Caki2 (cell line): ENCODE data around the gene PAPSS2. TPM values are rescaled to one million over a fixed set of nuclear protein-coding genes. Genes with fewer than 3 reads are reported as not detected.
A peak's percentile ranks its signal among the peaks of the same experiment; 100 is the strongest.

Experiments
- DNase-seq: peaks from one replicate; pipeline ENCODE4 v3.0.0-alpha.2; 2015; ENCODE audit warnings: low read depth
- in situ Hi-C: cut with HindIII; loops from 2 replicates; pipeline ENCODE4 v1.10.0; 2016; ENCODE audit warnings: low sequenced_read_pairs, low pct_unique_long_range_greater_than_20kb, mixed read lengths
- total RNA-seq: library from RNA; depleted of rRNA; stranded (reverse); fragments of >200 nt; shearing (Covaris generic); gene quantifications from 2 replicates; pipeline ENCODE4 v1.2.3, GENCODE V29; 2014; ENCODE audit warnings: low replicate concordance

Gene PAPSS2
- total RNA-seq, 1 experiment from 2014 or later: 83.8 TPM

DNA sequence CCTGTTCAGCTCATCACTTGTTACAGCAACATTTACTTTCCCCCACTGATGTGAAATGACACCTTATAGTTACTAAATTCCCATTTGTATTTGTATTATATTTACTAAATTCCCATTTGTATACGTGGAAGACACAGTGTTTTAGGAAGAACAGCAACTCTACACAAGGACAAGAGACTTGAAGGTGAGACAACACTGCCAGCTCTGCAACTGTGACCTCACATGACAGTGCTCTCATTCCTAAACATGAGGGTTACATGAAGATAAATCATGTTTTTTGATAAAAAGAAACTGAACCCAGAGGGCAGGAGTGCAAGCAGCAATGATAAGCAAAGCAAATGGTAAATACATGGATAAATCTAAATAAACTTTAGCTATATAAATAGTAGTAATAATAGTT, 98.0 kb downstream of the PAPSS2 start:
- DNase-seq: no peak
- in situ Hi-C loops: no loop called here

GRCh38 chr10:87759551-87759950, 99.9 kb downstream of the PAPSS2 start:
- DNase-seq: no peak
- in situ Hi-C loops: no loop called here

- DNase-seq: no peak
- in situ Hi-C loops: no loop called here
Measured at GRCh38 chr10:87760195-87760905, 100.7 kb downstream of the PAPSS2 start.

DNA sequence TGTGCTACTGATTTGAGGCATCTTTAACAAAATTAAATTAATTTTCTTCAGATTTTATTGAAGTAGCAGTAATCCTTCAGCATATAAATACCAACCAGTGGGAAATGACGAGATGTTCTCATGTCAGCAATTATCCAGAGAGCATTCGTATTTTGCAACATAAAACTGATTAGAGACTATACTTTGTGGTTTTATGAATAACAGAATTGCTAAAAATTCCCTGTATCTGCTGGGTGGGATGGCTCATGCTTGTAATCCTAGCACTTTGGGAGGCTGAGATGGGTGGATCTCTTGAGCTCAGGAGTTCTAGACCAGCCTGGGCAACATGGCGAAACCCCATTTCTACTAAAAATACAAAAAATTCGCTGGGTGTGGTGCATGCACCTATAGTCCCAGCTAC, 101.5 kb downstream of the PAPSS2 start:
- in situ Hi-C loops: no loop called here
- no peak for DNase-seq

- DNase-seq: peak; percentile 34
- in situ Hi-C loops: no loop called here
Measured at GRCh38 chr10:87761892-87762291, 102.2 kb downstream of the PAPSS2 start.

DNA sequence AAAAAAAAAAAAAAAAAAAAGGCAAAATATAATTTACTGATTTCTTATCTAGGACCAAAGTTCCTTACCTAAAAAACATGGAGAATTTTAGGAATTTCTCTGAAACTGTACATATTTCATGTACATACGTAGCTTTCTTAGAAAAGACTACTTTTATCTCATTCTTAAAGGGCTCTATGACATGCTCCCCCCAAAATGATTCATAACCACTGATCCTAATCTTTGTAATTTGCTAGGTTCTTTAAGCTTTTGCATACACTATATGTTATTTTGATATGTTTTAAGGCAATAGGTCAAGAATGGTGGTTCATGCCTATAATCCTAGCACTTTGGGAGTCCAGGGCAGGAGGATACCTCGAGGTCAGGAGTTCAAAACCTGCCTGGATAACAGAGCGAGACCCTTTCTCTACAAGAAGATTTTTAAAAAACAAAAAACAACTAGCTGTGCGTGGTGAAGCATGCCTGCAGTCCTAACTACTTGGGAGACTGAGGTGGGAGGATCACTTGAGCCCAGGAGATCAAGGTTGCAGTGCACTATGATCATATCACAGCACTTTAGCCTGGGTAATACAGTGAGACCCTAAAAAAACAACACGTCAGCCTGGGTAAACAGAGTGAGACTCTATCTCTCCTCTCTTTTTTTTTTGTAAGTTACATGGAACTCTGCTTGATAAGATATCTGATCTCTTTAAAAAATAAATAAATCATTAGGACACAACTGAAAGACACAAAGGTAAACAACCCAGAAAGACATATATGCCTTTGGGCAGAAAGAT, 103.6 kb downstream of the PAPSS2 start:
- no peak for DNase-seq
- in situ Hi-C loops: no loop called here

GRCh38 chr10:87764072-87764934, 104.6 kb downstream of the PAPSS2 start:
- DNase-seq: no peak
- in situ Hi-C loops: no loop called here

DNA sequence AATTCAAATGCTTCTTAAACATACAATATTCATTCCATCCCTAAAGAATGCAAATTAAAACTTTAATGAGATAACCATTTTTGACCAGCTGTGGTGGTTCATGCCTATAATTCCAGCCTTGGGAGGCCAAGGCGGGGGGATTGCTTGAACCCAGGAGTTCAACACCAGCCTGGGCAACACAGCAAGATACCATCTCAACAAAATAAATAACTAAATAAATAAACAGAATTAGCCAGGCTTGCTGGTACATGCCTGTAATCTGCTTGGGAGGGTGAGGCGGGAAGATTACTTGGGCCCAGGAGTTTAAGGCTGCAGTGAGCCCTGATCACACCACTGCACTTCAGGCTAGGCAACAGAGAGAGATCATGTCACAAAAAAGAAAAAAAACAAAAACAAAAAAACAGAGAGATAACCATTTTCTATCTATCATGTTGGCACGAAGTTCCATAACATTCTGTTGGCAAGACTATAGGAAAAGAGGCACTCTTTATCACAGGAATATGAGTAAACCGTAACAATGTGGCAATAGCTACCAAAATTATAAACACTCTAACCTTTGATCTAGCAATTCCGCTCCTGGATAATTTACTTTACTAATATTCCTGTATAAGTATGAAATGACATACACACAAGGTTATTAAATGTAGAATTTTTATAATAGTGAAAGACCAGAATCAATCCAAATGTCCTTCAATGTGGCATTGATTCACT, 106.1 kb downstream of the PAPSS2 start:
- in situ Hi-C loops: no loop called here
- DNase-seq: no peak

DNA sequence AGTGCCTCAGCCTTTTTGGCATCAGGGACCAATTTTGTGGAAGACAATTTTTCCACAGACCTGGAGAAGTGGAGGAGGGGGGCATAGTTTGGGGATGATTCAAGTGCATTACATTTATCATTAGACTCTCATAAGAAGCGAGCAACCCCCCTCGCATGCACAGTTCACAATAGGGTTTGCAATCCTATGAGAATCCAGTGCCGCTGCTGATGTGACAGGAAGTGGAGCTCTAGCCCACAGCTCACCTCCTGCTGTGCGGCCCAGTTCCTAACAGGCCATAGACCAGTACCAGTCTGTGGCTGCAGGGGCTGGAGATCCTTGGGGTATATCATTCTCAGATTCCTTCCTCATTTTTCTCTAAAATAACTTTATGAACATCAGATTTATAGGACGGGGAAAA, 107.6 kb downstream of the PAPSS2 start:
- DNase-seq: no peak
- in situ Hi-C loops: no loop called here

GRCh38 chr10:87771871-87772500, 112.3 kb downstream of the PAPSS2 start:
- in situ Hi-C loops: no loop called here

GRCh38 chr10:87775766-87776165, 116.1 kb downstream of the PAPSS2 start:
- in situ Hi-C loops: no loop called here
- DNase-seq: no peak

More at GRCh38 chr10:87771871-87772500, 112.3 kb downstream of the PAPSS2 start:
- peak; percentile 36 for DNase-seq

GRCh38 chr10:87776328-87776727, 116.7 kb downstream of the PAPSS2 start:
- no peak for DNase-seq
- in situ Hi-C loops: no loop called here

DNA sequence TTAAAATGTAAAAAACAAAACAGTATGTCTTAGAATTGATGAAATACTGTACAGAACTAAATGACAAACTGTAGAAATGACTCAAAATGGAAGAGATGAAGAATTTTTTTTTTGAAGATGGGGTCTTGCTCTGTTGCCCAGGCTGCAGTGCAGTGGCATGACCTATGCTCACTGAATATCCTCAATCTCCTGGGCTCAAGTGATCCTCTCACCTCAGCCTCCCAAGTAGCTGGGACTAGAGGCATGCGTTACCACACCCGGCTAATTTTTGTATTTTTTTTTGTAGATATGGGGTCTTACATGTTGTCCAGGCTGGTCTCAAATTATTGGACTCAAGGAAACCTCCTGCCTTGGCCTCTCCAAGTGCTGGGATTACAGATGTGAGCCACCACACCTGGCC, 121.9 kb downstream of the PAPSS2 start:
- no peak for DNase-seq
- in situ Hi-C loops: no loop called here

DNA sequence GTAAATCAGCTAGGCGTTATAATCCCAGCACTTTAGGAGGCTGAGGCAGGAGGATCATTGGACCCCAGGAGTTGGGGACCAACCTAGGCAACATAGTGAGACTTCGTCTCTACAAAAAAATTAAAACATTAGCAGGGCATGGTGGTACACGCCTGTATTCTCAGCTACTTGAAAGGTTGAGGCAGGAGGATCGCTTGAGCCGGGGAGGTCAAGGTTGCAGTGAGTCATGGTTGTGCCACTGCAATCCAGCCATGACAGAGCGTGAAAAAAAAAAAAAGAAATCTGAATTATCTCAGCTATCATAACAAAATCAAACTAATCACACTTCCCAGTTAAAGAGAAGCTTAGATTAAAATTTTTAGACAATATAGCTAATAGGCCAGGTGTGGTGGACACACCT, 123.0 kb downstream of the PAPSS2 start:
- in situ Hi-C loops: no loop called here

DNA sequence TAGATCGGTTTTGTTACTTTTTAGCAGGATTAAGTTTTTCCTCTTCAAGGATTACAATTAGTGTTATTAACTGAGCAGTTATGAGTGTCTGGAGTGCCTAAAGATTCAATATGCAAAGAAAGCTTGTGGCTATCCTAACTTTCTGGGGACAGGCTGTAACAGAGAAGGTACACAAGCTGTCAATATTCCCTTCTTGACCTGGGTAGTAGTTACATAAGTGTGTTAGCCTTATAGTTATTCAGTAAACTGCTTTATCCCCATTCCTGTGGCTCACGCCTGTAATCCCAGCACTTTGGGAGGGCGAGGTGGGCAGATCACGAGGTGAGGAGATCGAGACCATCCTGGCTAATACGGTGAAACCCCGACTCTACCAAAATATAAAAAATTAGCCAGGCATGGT, 126.7 kb downstream of the PAPSS2 start:
- DNase-seq: no peak
- in situ Hi-C loops: no loop called here

More for the DNA sequence above, 123.0 kb downstream of the PAPSS2 start:
- peak; percentile 61 for DNase-seq

- in situ Hi-C loops: no loop called here
- no peak for DNase-seq
Measured at GRCh38 chr10:87790185-87790584, 130.5 kb downstream of the PAPSS2 start.

DNA sequence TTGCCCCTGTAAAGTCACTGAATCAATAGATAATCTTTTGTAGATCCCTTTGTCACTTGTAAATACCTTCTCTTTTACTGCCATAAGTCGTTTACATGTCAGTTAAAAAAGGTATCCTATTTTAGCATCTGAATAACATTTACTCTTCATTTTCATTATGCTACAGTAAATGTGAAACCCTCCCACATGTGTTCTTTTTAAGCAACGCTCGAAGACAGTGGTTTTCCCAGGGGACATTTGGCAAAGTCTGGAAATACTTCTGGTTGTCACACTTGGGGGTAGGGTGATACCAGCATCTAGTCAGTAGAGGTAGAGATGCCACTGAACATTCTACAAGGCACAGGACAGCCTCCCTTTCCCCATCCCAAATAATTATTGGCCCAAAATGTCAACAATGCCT, 134.6 kb downstream of the PAPSS2 start:
- in situ Hi-C loops: no loop called here
- DNase-seq: no peak
